ENCODE data around the gene DLGAP1. TPM values are rescaled to one million over a fixed set of nuclear protein-coding genes. Genes with fewer than 3 reads are reported as not detected.

The DLGAP1 gene
- total and polyA plus RNA-seq, 4 donors = 16.5 to 30.7 (median 29.7) TPM

- no peaks in the 10 kb centered on the region for H3K27me3 ChIP-seq (ENCODE audit: control insufficient read depth, insufficient read depth, low read length)
- no peaks in the 10 kb centered on the region for H3K36me3 ChIP-seq (ENCODE audit: control insufficient read depth, insufficient read depth, low read length)
- H3K4me1 ChIP-seq (ENCODE audit: control insufficient read depth, insufficient read depth, low read length) = no peaks in the 10 kb centered on the region
- H3K4me3 ChIP-seq (ENCODE audit: low read depth, low read length) = no peak overlapping the region
- no peaks in the 10 kb centered on the region for H3K9me3 ChIP-seq (ENCODE audit: control insufficient read depth, insufficient read depth, low read length)
- DNase-seq (ENCODE audit: low read depth in 4 of 6, low spot score in 6 of 6) = no peak
- H3K27ac ChIP-seq (ENCODE audit: low read depth, low read length) = no peak overlapping the region
Observed at GRCh38 chr18:3873211-3873610, 581.9 kb downstream of the DLGAP1 start.

GRCh38 chr18:3872641-3873040, 582.5 kb downstream of the DLGAP1 start:
- 60% methylated on average over 1 of the region's 2 CpGs for WGBS (ENCODE audit: insufficient coverage)

GRCh38 chr18:3871687-3872086, 583.4 kb downstream of the DLGAP1 start:
- H3K4me1 ChIP-seq (ENCODE audit: control insufficient read depth, insufficient read depth, low read length) = no peaks in the 10 kb centered on the region
- DNase-seq (ENCODE audit: low read depth in 4 of 6, low spot score in 6 of 6) = no peak
- no peak overlapping the region for H3K4me3 ChIP-seq (ENCODE audit: low read depth, low read length)
- H3K27ac ChIP-seq (ENCODE audit: low read depth, low read length) = no peak overlapping the region
- H3K9me3 ChIP-seq (ENCODE audit: control insufficient read depth, insufficient read depth, low read length) = no peaks in the 10 kb centered on the region
- no peaks in the 10 kb centered on the region for H3K27me3 ChIP-seq (ENCODE audit: control insufficient read depth, insufficient read depth, low read length)
- no CpG with 5 or more reads among the region's 2 CpGs for WGBS (ENCODE audit: insufficient coverage)
- no peaks in the 10 kb centered on the region for H3K36me3 ChIP-seq (ENCODE audit: control insufficient read depth, insufficient read depth, low read length)

More at GRCh38 chr18:3872641-3873040, 582.5 kb downstream of the DLGAP1 start:
- H3K4me3 ChIP-seq (ENCODE audit: low read depth, low read length) = no peak overlapping the region
- no peaks in the 10 kb centered on the region for H3K4me1 ChIP-seq (ENCODE audit: control insufficient read depth, insufficient read depth, low read length)
- DNase-seq (ENCODE audit: low read depth in 4 of 6, low spot score in 6 of 6) = peak in 1 of 6 donors; percentile 4
- no peaks in the 10 kb centered on the region for H3K9me3 ChIP-seq (ENCODE audit: control insufficient read depth, insufficient read depth, low read length)
- H3K27me3 ChIP-seq (ENCODE audit: control insufficient read depth, insufficient read depth, low read length) = no peaks in the 10 kb centered on the region
- no peak overlapping the region for H3K27ac ChIP-seq (ENCODE audit: low read depth, low read length)
- no peaks in the 10 kb centered on the region for H3K36me3 ChIP-seq (ENCODE audit: control insufficient read depth, insufficient read depth, low read length)

GRCh38 chr18:3870914-3871313, 584.2 kb downstream of the DLGAP1 start:
- DNase-seq (ENCODE audit: low read depth in 4 of 6, low spot score in 6 of 6) = no peak
- Histone ChIP-seq H3K4me3 (ENCODE audit: low read depth, low read length) (no peak overlapping the region), H3K36me3 (ENCODE audit: control insufficient read depth, insufficient read depth, low read length) (no peaks in the 10 kb centered on the region), H3K27me3 (ENCODE audit: control insufficient read depth, insufficient read depth, low read length) (no peaks in the 10 kb centered on the region), H3K9me3 (ENCODE audit: control insufficient read depth, insufficient read depth, low read length) (no peaks in the 10 kb centered on the region), H3K4me1 (ENCODE audit: control insufficient read depth, insufficient read depth, low read length) (no peaks in the 10 kb centered on the region), H3K27ac (ENCODE audit: low read depth, low read length) (no peak overlapping the region)
- WGBS (ENCODE audit: insufficient coverage) = no CpG with 5 or more reads among the region's 4 CpGs

GRCh38 chr18:3869848-3870247, 585.3 kb downstream of the DLGAP1 start:
- Histone ChIP-seq H3K4me3 (ENCODE audit: low read depth, low read length) (no peak overlapping the region), H3K27ac (ENCODE audit: low read depth, low read length) (no peak overlapping the region), H3K9me3 (ENCODE audit: control insufficient read depth, insufficient read depth, low read length) (no peaks in the 10 kb centered on the region), H3K27me3 (ENCODE audit: control insufficient read depth, insufficient read depth, low read length) (no peaks in the 10 kb centered on the region), H3K4me1 (ENCODE audit: control insufficient read depth, insufficient read depth, low read length) (no peaks in the 10 kb centered on the region), H3K36me3 (ENCODE audit: control insufficient read depth, insufficient read depth, low read length) (no peaks in the 10 kb centered on the region)
- WGBS (ENCODE audit: insufficient coverage) = no CpG with 5 or more reads among the region's 2 CpGs
- peak in 3 of 6 donors; percentile 17 to 66 (median 57) for DNase-seq (ENCODE audit: low read depth in 4 of 6, low spot score in 6 of 6)

- H3K27ac ChIP-seq (ENCODE audit: low read depth, low read length) = peak overlapping the region; percentile 15
- H3K4me1 ChIP-seq (ENCODE audit: control insufficient read depth, insufficient read depth, low read length) = no peaks in the 10 kb centered on the region
- WGBS (ENCODE audit: insufficient coverage) = 30% methylated on average over 4 of the region's 8 CpGs
- peak in 2 of 6 donors; percentile 29 to 70 for DNase-seq (ENCODE audit: low read depth in 4 of 6, low spot score in 6 of 6)
- no peak overlapping the region for H3K4me3 ChIP-seq (ENCODE audit: low read depth, low read length)
- no peaks in the 10 kb centered on the region for H3K36me3 ChIP-seq (ENCODE audit: control insufficient read depth, insufficient read depth, low read length)
- no peaks in the 10 kb centered on the region for H3K27me3 ChIP-seq (ENCODE audit: control insufficient read depth, insufficient read depth, low read length)
- H3K9me3 ChIP-seq (ENCODE audit: control insufficient read depth, insufficient read depth, low read length) = no peaks in the 10 kb centered on the region
Observed at GRCh38 chr18:3867864-3868311, 587.2 kb downstream of the DLGAP1 start.

- H3K4me3 ChIP-seq (ENCODE audit: low read depth, low read length) = no peak overlapping the region
- H3K27ac ChIP-seq (ENCODE audit: low read depth, low read length) = no peak overlapping the region
- no peaks in the 10 kb centered on the region for H3K27me3 ChIP-seq (ENCODE audit: control insufficient read depth, insufficient read depth, low read length)
- WGBS (ENCODE audit: insufficient coverage) = 78% methylated on average over 2 of the region's 3 CpGs
- DNase-seq (ENCODE audit: low read depth in 4 of 6, low spot score in 6 of 6) = no peak
- H3K36me3 ChIP-seq (ENCODE audit: control insufficient read depth, insufficient read depth, low read length) = no peaks in the 10 kb centered on the region
- no peaks in the 10 kb centered on the region for H3K9me3 ChIP-seq (ENCODE audit: control insufficient read depth, insufficient read depth, low read length)
- H3K4me1 ChIP-seq (ENCODE audit: control insufficient read depth, insufficient read depth, low read length) = no peaks in the 10 kb centered on the region
Observed at GRCh38 chr18:3867236-3867635, 587.9 kb downstream of the DLGAP1 start.

- no peaks in the 10 kb centered on the region for H3K4me1 ChIP-seq (ENCODE audit: control insufficient read depth, insufficient read depth, low read length)
- WGBS (ENCODE audit: insufficient coverage) = no CpG with 5 or more reads among the region's 4 CpGs
- no peaks in the 10 kb centered on the region for H3K9me3 ChIP-seq (ENCODE audit: control insufficient read depth, insufficient read depth, low read length)
Observed at GRCh38 chr18:3864669-3865298, 590.3 kb downstream of the DLGAP1 start.

GRCh38 chr18:3863593-3863992, 591.5 kb downstream of the DLGAP1 start:
- no peak for DNase-seq (ENCODE audit: low read depth in 4 of 6, low spot score in 6 of 6)
- no peaks in the 10 kb centered on the region for H3K36me3 ChIP-seq (ENCODE audit: control insufficient read depth, insufficient read depth, low read length)
- H3K4me3 ChIP-seq (ENCODE audit: low read depth, low read length) = no peak overlapping the region
- 75% methylated on average over 4 of the region's 4 CpGs for WGBS (ENCODE audit: insufficient coverage)
- no peak overlapping the region for H3K27ac ChIP-seq (ENCODE audit: low read depth, low read length)
- H3K4me1 ChIP-seq (ENCODE audit: control insufficient read depth, insufficient read depth, low read length) = no peaks in the 10 kb centered on the region
- H3K9me3 ChIP-seq (ENCODE audit: control insufficient read depth, insufficient read depth, low read length) = no peaks in the 10 kb centered on the region
- no peaks in the 10 kb centered on the region for H3K27me3 ChIP-seq (ENCODE audit: control insufficient read depth, insufficient read depth, low read length)

More at GRCh38 chr18:3864669-3865298, 590.3 kb downstream of the DLGAP1 start:
- DNase-seq (ENCODE audit: low read depth in 4 of 6, low spot score in 6 of 6) = no peak
- H3K4me3 ChIP-seq (ENCODE audit: low read depth, low read length) = no peak overlapping the region
- H3K36me3 ChIP-seq (ENCODE audit: control insufficient read depth, insufficient read depth, low read length) = no peaks in the 10 kb centered on the region
- H3K27ac ChIP-seq (ENCODE audit: low read depth, low read length) = no peak overlapping the region
- H3K27me3 ChIP-seq (ENCODE audit: control insufficient read depth, insufficient read depth, low read length) = no peaks in the 10 kb centered on the region

- WGBS (ENCODE audit: insufficient coverage) = 80% methylated on average over 1 of the region's 4 CpGs
- H3K27me3 ChIP-seq (ENCODE audit: control insufficient read depth, insufficient read depth, low read length) = no peaks in the 10 kb centered on the region
- no peaks in the 10 kb centered on the region for H3K36me3 ChIP-seq (ENCODE audit: control insufficient read depth, insufficient read depth, low read length)
- no peaks in the 10 kb centered on the region for H3K4me1 ChIP-seq (ENCODE audit: control insufficient read depth, insufficient read depth, low read length)
- no peaks in the 10 kb centered on the region for H3K9me3 ChIP-seq (ENCODE audit: control insufficient read depth, insufficient read depth, low read length)
- no peak for DNase-seq (ENCODE audit: low read depth in 4 of 6, low spot score in 6 of 6)
- H3K27ac ChIP-seq (ENCODE audit: low read depth, low read length) = no peak overlapping the region
- no peak overlapping the region for H3K4me3 ChIP-seq (ENCODE audit: low read depth, low read length)
Observed at GRCh38 chr18:3863006-3863405, 592.1 kb downstream of the DLGAP1 start.

All from spinal cord (tissue), 10 donors.